Epidermal melanocyte (primary cell): ENCODE results near the gene DIP2C.
"Not testable (repeated sequence)": the region's sequence is repeated elsewhere in the genome, so short reads cannot be mapped to it uniquely, and the experiment has no call there.

Experiments used
- DNase-seq: peaks from one replicate; pipeline ENCODE4 v3.0.0; 2011; ENCODE audit warnings: low spot score; ENCODE audit not compliant: insufficient read length

The DIP2C gene

DNA sequence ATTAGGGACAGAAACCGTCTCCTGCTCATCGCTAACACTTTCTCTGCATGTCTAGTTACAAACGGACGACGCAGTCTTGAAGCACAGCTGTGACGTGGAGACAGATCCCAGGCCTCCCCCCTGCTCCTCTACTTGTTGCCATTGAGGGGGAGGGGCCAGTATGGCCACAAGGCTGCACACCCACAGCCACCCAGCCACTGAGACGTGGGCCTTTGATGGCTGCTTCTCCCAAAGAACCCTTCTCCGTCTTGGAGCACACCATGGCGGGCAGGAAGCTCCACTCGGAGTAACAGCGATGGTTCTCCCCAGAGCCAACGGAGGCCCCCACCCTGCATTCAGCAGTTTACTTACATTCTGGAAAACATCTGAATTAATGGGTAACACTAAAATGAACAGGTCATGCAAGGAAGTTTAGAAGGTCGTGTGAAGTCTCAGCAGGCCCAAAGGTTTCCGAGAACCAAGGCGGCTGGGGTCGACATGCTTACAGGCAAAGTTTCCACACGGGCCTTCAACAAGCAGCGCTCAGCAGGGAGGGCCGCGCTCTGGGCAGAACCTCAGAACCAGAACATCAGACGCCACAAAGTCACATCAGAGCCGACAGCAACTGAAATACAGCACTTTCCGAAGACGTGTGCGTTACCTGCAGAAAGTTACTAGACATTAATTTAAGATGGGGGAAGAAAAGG lies 169.6 kb downstream of the DIP2C start:
- no peak for DNase-seq

DNA sequence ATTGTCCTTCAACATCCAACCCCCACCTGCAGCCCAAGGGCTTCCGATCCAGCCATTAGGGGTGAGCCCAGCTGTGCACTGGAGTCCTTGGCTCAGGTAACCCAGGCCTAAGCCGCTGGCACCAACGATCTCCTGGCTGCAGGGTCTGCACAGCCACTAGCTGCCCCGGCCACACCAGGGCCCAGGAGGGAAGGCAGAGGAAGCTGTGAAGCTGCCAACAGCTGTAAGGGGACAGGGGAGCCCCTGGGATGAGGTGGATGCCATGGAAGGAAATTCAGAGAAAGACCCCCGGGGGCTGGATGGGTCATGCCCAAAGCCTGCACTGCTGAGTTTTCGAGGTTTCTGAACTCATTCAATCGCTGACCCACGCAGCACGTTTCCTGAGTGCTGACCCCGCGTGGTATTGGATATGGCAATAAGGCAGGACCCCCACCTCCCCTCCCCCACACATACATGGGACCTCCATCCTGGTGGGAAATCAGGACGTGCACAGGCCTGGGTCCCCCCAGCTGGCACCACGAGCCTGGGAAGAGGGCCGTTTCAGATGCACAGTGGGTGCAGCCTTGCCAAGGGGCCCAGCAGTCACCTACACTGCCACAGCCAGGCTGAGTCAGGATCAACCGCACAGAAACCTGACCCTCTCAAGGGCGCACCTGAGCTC lies 170.3 kb downstream of the DIP2C start:
- no peak for DNase-seq

GRCh38 chr10:517872-518475 lies 171.5 kb downstream of the DIP2C start:
- DNase-seq: no peak

DNA sequence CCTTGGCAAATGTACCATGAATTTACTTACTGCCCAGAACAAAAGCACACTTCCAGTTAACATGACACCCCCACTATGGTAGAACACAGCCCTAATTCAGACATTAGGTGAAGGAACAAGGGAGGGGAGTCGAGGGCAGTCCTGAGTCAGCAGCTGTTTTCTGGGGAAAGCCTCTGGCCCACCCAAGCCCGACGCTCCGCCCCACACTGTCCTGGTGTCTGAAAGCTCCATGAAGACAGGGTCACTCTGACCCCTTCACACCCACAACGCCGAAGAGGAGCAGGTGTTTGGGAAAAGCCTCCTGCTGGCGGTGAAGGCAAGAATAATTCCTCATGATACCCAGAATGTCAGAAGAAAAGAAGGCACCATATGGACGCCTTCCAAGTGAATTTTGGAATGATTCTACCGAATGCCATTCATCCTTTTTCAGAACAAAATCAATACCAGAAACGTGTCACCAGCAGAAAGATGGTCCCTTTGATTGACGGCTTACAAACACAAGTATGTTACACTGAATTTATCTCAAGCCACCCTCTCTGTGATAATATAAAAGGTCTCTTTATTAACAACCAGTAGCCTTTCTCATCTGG lies 172.1 kb downstream of the DIP2C start:
- no peak for DNase-seq

GRCh38 chr10:516764-517163 lies 172.7 kb downstream of the DIP2C start:
- DNase-seq: no peak

DNA sequence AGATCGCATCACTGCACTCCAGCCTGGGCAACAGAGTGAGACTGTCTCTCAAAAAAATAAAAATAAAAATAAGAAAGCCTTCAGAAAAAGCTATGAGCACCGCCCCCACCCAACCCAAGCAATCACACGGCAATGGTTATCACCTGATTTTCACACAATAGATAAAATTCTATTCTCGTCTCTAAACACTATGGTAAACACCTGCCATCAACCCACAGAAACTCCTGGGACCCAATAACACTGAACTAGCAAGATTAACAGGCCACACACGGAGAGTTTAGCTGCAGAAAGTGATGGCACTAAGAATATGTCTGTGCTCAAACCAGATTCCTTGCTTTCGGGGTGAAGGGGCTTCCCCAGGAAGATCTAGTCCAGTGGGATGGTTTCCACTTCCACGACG lies 173.8 kb downstream of the DIP2C start:
- DNase-seq: no peak

GRCh38 chr10:514137-514671 lies 175.3 kb downstream of the DIP2C start:
- DNase-seq: no peak

- DNase-seq: no peak
Observed at GRCh38 chr10:513393-513792, 176.1 kb downstream of the DIP2C start.

- DNase-seq: not testable (repeated sequence)
Observed at GRCh38 chr10:512661-513060, 176.8 kb downstream of the DIP2C start.

- no peak for DNase-seq
Observed at GRCh38 chr10:511849-512191, 177.6 kb downstream of the DIP2C start.

GRCh38 chr10:511101-511848 lies 178.2 kb downstream of the DIP2C start:
- DNase-seq: peak; percentile 93

DNA sequence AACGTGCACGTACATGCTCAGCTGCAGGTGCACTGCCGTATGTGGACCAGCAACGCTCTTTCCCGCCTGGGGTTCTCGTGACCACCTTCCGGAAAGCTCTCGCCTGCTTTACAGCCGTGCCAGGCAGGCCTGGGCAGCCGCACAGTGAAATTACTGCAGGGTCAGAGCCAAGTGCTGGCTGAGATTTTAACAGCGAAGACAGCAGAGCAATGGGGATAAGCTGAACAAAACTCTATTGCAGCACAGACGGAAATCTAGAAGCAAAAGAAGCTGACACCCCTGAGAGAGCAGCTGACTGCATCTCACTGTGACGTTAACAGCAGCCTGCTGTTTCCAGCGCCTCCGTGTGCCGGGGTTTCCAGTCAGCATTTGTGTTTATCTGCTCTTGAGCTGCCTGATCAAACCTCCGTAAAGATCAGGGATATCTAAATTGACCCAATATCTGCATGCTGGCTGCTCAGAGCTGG lies 179.0 kb downstream of the DIP2C start:
- DNase-seq: no peak

- no peak for DNase-seq
Observed at GRCh38 chr10:509361-510102, 179.9 kb downstream of the DIP2C start.

- DNase-seq: no peak
Observed at GRCh38 chr10:508726-509125, 180.7 kb downstream of the DIP2C start.

DNA sequence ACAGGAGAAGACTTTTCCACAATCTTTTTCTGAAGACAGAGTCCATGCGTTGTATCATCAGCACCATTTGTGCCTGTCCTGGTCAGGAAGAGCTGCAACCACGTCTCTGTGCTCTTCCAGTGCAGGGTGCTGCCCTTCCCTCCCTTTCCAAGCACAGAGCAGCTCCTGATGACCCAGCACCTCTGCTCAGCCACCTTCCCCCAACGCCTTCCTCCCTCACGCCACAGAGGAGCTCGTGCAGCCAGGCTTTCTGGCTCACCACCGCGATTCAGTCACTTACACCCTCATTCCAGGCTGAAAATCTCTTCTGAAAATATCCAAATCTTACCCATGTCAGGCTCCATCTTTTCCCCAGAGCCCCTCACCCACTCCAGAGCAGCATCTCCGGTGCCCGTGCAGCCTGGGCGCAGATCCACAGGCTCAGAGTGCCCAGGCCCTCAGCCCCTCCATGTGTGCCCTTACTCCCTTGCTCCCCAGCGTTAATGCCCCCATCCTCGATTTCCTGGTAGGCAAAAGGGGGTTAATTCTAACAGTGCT lies 181.5 kb downstream of the DIP2C start:
- DNase-seq: no peak

- no peak for DNase-seq
Observed at GRCh38 chr10:507355-507699, 182.1 kb downstream of the DIP2C start.

DNA sequence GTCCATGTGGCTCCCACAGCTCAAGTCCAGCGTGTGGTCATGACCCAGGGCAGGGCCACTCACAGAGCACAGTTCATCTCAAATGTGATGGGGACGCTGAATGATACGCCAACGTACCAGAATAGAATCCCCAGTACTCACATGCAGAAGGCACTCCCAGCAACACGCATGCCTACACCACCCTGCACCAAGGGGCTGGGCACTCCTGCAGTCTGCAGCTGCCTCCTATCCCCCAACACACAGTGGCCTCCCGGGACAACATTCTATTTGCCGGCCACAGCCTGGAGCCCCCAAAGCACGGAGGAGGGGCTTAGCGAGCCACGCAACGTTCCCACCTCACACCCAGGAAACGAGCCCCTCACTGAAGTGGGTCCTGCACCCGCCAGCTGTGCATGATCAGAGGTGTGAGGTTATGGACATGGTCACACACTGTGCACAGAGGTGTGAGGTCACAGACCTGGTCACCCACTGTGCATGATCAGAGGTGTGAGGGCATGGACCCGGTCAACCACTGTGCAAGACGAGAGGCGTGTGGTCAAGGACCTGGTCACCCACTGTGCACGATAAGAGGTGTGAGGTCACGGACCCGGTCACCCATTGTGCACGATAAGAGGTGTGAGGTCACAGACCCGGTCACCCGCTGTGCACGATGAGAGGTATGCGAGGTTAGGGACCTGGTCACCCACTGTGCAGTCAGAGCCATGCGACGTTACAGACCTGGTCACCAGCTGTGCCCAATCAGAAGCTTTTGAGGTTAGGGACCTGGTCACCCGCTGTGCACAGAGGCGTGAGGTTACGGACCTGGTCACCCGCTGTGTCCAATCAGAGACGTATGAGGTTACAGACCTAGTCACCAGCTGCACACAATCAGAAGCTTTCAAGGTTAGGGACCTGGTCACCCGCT lies 182.8 kb downstream of the DIP2C start:
- no peak for DNase-seq

DNA sequence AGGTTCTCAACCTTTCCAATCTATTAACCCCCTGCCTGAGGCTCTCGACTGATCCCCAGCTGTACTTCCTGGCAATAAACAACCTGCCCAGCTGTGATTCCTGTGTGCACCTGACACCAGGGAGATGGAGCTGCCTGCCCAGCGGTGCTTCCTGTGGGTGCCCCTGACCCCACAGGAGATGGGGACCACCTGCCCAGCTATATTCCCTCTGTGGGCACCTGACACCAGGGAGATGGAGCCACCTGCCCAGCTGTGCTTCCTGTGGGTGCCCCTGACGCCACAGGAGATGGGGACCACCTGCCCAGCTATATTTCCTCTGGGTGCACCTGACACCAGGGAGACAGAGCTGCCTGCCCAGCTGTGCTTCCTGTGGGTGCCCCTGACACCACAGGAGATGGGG lies 184.0 kb downstream of the DIP2C start:
- no peak for DNase-seq

DNA sequence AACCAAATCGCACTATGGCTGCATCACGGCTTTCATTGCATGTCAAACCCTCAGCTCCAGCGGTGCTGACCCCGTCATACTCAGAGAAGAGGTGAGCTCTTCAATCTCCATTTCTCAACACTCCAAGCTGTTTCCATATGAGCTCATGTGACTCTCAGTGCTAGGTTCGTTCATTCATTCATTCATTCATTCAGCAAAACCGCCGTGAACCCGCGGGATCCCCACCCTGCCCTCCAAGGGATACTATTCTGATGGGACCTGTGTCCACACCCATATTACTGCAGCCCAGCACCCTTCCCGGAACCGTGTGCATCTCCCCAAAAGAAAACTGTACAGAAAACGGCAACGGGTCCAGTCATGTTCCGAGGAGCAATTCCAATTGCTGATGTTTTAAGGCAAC lies 184.7 kb downstream of the DIP2C start:
- no peak for DNase-seq
